Amniotic stem cell (primary cell): Measurements from ENCODE around the gene CEP250.
A peak's percentile ranks its signal among the peaks of the same experiment; 100 is the strongest.
"Not testable (repeated sequence)": the region's sequence is repeated elsewhere in the genome, so short reads cannot be mapped to it uniquely, and the experiment has no call there.

Experiments
- DNase-seq: peaks from one replicate; lab custom pipeline; 2025; lab: John Stamatoyannopoulos, UW

CEP250 gene

GRCh38 chr20:35454881-35455609, at the start of gene CEP250:
Gene CEP250 (plus strand): TSS chr20:35455598. CDS start chr20:35462368, 6,770 bp downstream.
- DNase-seq: peak; percentile 84

GRCh38 chr20:35405775-35406174, 49.6 kb upstream of the CEP250 start:
- no peak for DNase-seq

- no peak for DNase-seq
These were observed 47.1 kb upstream of the CEP250 start for GRCh38 chr20:35408270-35408669.

GRCh38 chr20:35409542-35409941, 45.9 kb upstream of the CEP250 start:
- DNase-seq: no peak

GRCh38 chr20:35410613-35411012, 44.8 kb upstream of the CEP250 start:
- no peak for DNase-seq

GRCh38 chr20:35421322-35421721, 34.1 kb upstream of the CEP250 start:
- no peak for DNase-seq

- no peak for DNase-seq
These were observed 23.6 kb upstream of the CEP250 start for GRCh38 chr20:35431621-35432429.

- DNase-seq: no peak
These were observed 23.0 kb upstream of the CEP250 start for GRCh38 chr20:35432430-35432735.

- no peak for DNase-seq
These were observed 22.1 kb upstream of the CEP250 start for GRCh38 chr20:35433337-35433736.

GRCh38 chr20:35434085-35435005, 21.1 kb upstream of the CEP250 start:
- no peak for DNase-seq

GRCh38 chr20:35436177-35436573, 19.2 kb upstream of the CEP250 start:
- no peak for DNase-seq

- no peak for DNase-seq
These were observed 17.8 kb upstream of the CEP250 start for GRCh38 chr20:35437599-35437998.

GRCh38 chr20:35443003-35443402, 12.4 kb upstream of the CEP250 start:
- peak; percentile 54 for DNase-seq

- no peak for DNase-seq
These were observed 11.2 kb upstream of the CEP250 start for GRCh38 chr20:35444226-35444625.

- no peak for DNase-seq
These were observed 8.9 kb upstream of the CEP250 start for GRCh38 chr20:35446356-35447078.

GRCh38 chr20:35447082-35447789, 8.2 kb upstream of the CEP250 start:
- peak; percentile 32 for DNase-seq

GRCh38 chr20:35448788-35449373, 6.5 kb upstream of the CEP250 start:
- DNase-seq: no peak

GRCh38 chr20:35449855-35450254, 5.5 kb upstream of the CEP250 start:
- DNase-seq: not testable (repeated sequence)

GRCh38 chr20:35451295-35451694, 4.1 kb upstream of the CEP250 start:
- DNase-seq: no peak

GRCh38 chr20:35453647-35454046, 1.8 kb upstream of the CEP250 start:
- DNase-seq: no peak

- not testable (repeated sequence) for DNase-seq
These were observed 1.3 kb downstream of the CEP250 start for GRCh38 chr20:35456700-35457099.
